CD4-positive, CD25-positive, alpha-beta regulatory T cell (primary cell): ENCODE results near the gene ZNF331. TPM values are rescaled to one million over a fixed set of nuclear protein-coding genes. Genes with fewer than 3 reads are reported as not detected.

Experiments
- ATAC-seq, 2 donors: fragments of 150-1000 bp; cut with Tn5 transposase; one replicate each; pipeline ENCODE4 v1.10.0; 2021; ENCODE audit warnings: low read depth in 2 of 2, moderate number of reproducible peaks in 2 of 2, moderate library complexity in 1 of 2
- DNase-seq, 3 donors: peaks; one replicate each; pipeline versions ENCODE4 v3.0.0 to v3.0.0-alpha.2; 2012 to 2022; ENCODE audit warnings: mixed read lengths in 1 of 3
- H3K27ac ChIP-seq: one replicate; pipeline ENCODE4 v1.7.0; 2013; ENCODE audit warnings: mild to moderate bottlenecking, low read length; ENCODE audit not compliant: insufficient read depth, poor library complexity, severe bottlenecking
- H3K27me3 ChIP-seq: one replicate; pipeline ENCODE4 v1.7.0; 2013; ENCODE audit warnings: low read length; ENCODE audit not compliant: control insufficient read depth, insufficient read depth
- H3K36me3 ChIP-seq: one replicate; pipeline ENCODE4 v1.7.0; 2013; ENCODE audit warnings: mild to moderate bottlenecking, low read length, moderate library complexity; ENCODE audit not compliant: control insufficient read depth, insufficient read depth
- H3K4me1 ChIP-seq: 2 replicates; pipeline ENCODE4 v1.7.0; 2013; ENCODE audit warnings: mild to moderate bottlenecking, low read length; ENCODE audit not compliant: insufficient read depth, control insufficient read depth, poor library complexity, severe bottlenecking
- H3K4me3 ChIP-seq: one replicate; pipeline ENCODE4 v1.7.0; 2013; ENCODE audit warnings: low read depth, mild to moderate bottlenecking, low read length, moderate library complexity
- H3K9me3 ChIP-seq, 2 experiments: 1 replicate in 1 of 2; 2 replicates in 1 of 2; pipeline ENCODE4 v1.7.0; 2013; ENCODE audit warnings: low read length in 2 of 2, mild to moderate bottlenecking in 1 of 2, moderate library complexity in 1 of 2; ENCODE audit not compliant: control insufficient read depth in 2 of 2
- H3K27ac Mint-ChIP-seq, 3 donors: one replicate each; pipeline ENCODE4 v1.8.0; 2020 to 2022; ENCODE audit warnings: mild to moderate bottlenecking in 3 of 3, mixed read lengths in 3 of 3, moderate library complexity in 2 of 3
- H3K27me3 Mint-ChIP-seq: one replicate; pipeline ENCODE4 v1.8.0; 2022; ENCODE audit warnings: mild to moderate bottlenecking, mixed read lengths
- H3K36me3 Mint-ChIP-seq: one replicate; pipeline ENCODE4 v1.8.0; 2020; ENCODE audit warnings: mixed read lengths
- H3K4me1 Mint-ChIP-seq, 4 donors: one replicate each; pipeline ENCODE4 v1.8.0; 2020 to 2022; ENCODE audit warnings: mixed read lengths in 4 of 4, mild to moderate bottlenecking in 1 of 4
- H3K4me3 Mint-ChIP-seq, 4 donors: one replicate each; pipeline ENCODE4 v1.8.0; 2020 to 2022; ENCODE audit warnings: mild to moderate bottlenecking in 4 of 4, mixed read lengths in 4 of 4, moderate library complexity in 3 of 4
- H3K9me3 Mint-ChIP-seq, 7 donors: one replicate each; pipeline ENCODE4 v1.8.0; 2020 to 2022; ENCODE audit warnings: mixed read lengths in 7 of 7, mild to moderate bottlenecking in 3 of 7, moderate library complexity in 2 of 7
- polyA plus RNA-seq, 4 donors: library from polyadenylated mRNA; unstranded; fragments of 300-500 nt; fragmentation: Illumina TruSeq; gene quantifications; one replicate each; pipeline ENCODE4 v1.2.3, GENCODE V29; 2021
- total RNA-seq: library from RNA; stranded (reverse); gene quantifications from one replicate; pipeline ENCODE4 v1.2.3, GENCODE V29; 2022

Gene ZNF331
- total and polyA plus RNA-seq, 5 donors from 2014 or later, result 27.9 to 504 (median 38.8) TPM

DNA sequence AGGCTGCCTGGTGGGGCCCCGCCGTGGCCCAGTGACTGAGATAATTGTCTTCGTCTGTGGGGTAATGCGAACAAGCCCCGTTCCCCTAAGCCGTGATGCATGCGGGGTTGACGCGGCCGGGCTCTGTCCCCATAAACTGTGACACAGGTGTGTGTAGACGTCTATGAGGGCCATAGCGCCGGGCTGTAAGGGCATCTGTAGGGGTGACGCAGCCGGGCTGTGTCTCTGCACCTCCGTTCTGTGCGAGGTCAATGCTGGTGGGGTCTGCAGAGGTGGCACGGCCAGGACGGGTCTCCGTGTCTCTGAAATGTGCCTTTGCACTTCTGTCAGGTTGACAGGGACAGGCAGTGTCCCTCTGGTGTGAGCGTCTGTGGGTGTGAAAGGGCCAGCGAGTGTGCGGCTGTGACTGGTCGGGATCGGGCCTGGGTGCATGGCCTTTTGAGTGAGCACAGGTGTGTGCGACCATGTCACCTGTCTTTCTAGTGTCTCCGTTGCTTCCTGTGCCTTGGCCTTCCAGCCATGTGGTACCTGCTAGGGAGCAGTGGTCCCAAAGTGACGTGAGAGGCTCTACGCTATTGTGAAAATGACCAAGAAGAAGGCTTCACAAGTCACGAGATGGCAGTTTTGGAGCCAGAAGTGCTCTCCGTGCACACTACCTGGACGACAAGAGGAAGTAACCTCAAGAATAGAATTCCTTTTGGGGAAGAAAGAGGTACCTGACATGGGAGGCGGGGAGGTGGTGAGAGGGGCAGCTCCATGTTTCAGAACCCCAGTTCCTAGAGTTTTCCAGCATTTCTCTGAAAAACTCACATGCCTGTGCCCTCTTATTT is 16.4 kb upstream of the ZNF331 start:
- Histone ChIP-seq H3K27ac (peak overlapping the region; percentile 77), H3K4me3 (peak overlapping the region; percentile 81), H3K9me3 (peaks cover 9 to 13% of the 10 kb centered on the region in 2 experiments), H3K27me3 (no peaks in the 10 kb centered on the region), H3K4me1 (peaks cover 18% of the 10 kb centered on the region), H3K36me3 (no peaks in the 10 kb centered on the region)
- peaks cover 29% of the 10 kb centered on the region for H3K36me3 Mint-ChIP-seq
- peak overlapping the region; percentile 78 to 100 (median 98) for H3K27ac Mint-ChIP-seq
- no peak for ATAC-seq
- peaks cover 8% of the 10 kb centered on the region for H3K27me3 Mint-ChIP-seq
- peaks cover 7 to 23% (median 15%) of the 10 kb centered on the region in 4 donors for H3K4me1 Mint-ChIP-seq
- peak overlapping the region; percentile 94 to 99 (median 98) for H3K4me3 Mint-ChIP-seq
- peaks cover 4 to 31% (median 13%) of the 10 kb centered on the region in 7 donors for H3K9me3 Mint-ChIP-seq
- no peak for DNase-seq

DNA sequence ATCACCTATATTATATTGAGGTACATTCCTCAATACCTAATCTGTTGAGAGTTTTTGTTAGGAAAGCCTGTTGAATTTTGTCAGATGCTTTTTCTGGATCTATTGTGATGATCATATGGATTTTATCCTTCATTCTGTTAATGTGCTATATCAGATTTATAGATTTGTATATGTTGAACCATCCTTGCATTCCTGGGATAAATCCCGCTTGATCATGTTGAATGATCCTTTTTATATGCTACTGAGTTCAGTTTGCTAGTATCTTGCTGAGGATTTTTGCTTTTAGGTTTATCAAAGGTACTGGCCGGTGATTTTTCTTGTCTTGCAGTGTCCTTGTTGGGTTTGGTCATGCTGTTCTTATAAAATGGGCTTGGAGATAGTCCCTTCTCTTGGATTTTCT is 12.0 kb upstream of the ZNF331 start:
- Histone ChIP-seq H3K27ac (no peak overlapping the region), H3K9me3 (peaks cover 9 to 13% of the 10 kb centered on the region in 2 experiments), H3K4me1 (peaks cover 11% of the 10 kb centered on the region), H3K4me3 (no peak overlapping the region), H3K27me3 (no peaks in the 10 kb centered on the region), H3K36me3 (peaks cover 3% of the 10 kb centered on the region)
- DNase-seq, result no peak
- Mint-ChIP-seq H3K9me3 (peaks cover 2 to 16% (median 8%) of the 10 kb centered on the region in 7 donors), H3K4me1 (peaks cover 2 to 18% (median 12%) of the 10 kb centered on the region in 4 donors), H3K36me3 (peaks cover 40% of the 10 kb centered on the region), H3K4me3 (no peak overlapping the region), H3K27me3 (peaks cover 2% of the 10 kb centered on the region), H3K27ac (no peak overlapping the region)
- no peak for ATAC-seq

DNA sequence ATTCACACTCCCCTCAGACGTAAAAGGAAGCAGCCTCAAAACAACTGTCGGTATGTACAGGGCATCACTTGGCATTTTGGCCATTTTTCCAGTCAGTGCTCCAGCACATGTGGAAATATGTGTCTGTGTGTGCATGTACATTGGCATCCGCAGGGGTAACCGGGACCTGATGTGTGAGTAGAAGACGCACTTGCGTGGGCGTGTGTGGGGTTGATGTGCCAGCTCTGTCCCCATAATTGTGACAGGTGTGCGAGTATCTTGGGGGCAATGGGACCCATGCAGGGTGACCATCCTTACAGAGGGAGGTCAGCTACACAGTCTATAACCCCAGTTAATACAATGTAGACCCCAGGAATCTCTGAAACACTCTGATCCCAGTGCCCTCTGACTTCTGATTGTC is 7.3 kb upstream of the ZNF331 start:
- Histone ChIP-seq H3K27ac (no peak overlapping the region), H3K27me3 (no peaks in the 10 kb centered on the region), H3K4me1 (no peaks in the 10 kb centered on the region), H3K36me3 (peaks cover 3% of the 10 kb centered on the region), H3K9me3 (peaks cover 6 to 9% of the 10 kb centered on the region in 2 experiments), H3K4me3 (no peak overlapping the region)
- no peak for ATAC-seq
- peaks cover 31% of the 10 kb centered on the region for H3K36me3 Mint-ChIP-seq
- DNase-seq, result no peak
- H3K27me3 Mint-ChIP-seq, result no peaks in the 10 kb centered on the region
- no peaks in the 10 kb centered on the region for H3K4me1 Mint-ChIP-seq
- H3K9me3 Mint-ChIP-seq, result peaks cover 4 to 20% (median 10%) of the 10 kb centered on the region in 7 donors
- H3K27ac Mint-ChIP-seq, result no peak overlapping the region
- H3K4me3 Mint-ChIP-seq, result no peak overlapping the region

DNA sequence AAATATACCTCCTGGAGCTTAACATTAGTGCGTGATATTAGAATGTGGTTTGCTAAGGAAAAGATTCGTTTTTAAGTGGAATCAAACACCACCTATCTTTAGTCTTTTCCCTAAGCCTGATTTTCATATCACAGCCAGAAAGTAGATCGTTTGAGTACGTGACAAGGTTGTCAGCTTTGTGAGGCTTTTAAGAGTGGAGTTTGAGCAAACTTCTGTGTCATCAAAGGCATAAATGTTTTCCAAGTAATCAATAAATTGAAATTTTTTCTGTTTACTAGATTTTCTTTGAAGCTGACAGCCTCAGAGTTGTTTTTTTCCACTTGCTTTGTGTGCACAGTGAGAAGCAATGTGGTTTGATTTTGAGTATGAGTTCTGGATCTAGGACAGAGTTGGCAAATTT is 6.5 kb upstream of the ZNF331 start:
- DNase-seq (no peak), ATAC-seq (no peak)
- no peak overlapping the region for H3K27ac ChIP-seq
- H3K9me3 ChIP-seq, result peaks cover 0 to 1% of the 10 kb centered on the region in 2 experiments
- H3K4me3 ChIP-seq, result no peak overlapping the region
- Mint-ChIP-seq H3K9me3 (peaks cover 0 to 20% (median 4%) of the 10 kb centered on the region in 7 donors), H3K27me3 (no peaks in the 10 kb centered on the region), H3K4me3 (no peak overlapping the region), H3K36me3 (peaks cover 28% of the 10 kb centered on the region), H3K27ac (no peak overlapping the region), H3K4me1 (peaks cover 0 to 3% (median 0%) of the 10 kb centered on the region in 4 donors)
- peaks cover 3% of the 10 kb centered on the region for H3K36me3 ChIP-seq
- H3K4me1 ChIP-seq, result no peaks in the 10 kb centered on the region
- no peaks in the 10 kb centered on the region for H3K27me3 ChIP-seq

DNA sequence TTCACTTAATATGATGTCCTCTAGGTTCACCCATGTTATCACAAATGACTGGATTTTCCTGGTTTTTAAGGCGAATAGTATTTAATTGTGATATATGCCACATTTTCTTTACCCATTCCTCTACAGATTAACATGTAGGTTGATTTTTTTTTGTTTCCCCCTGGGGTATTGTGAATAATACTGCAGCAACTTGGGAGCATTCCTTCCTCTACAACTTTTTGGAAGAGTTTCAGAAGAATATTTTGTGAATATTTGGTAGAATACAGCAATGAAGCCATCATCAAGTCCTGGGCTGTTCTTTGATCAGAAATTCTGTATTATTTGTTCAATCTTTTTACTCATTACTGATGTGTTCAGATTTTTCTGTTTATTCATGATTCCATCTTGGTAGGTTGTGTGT is 5.6 kb upstream of the ZNF331 start:
- Histone ChIP-seq H3K4me1 (peaks cover 3% of the 10 kb centered on the region), H3K4me3 (no peak overlapping the region), H3K27ac (no peak overlapping the region), H3K9me3 (peaks cover 0 to 2% of the 10 kb centered on the region in 2 experiments), H3K36me3 (peaks cover 2% of the 10 kb centered on the region), H3K27me3 (no peaks in the 10 kb centered on the region)
- H3K4me3 Mint-ChIP-seq, result no peak overlapping the region
- no peak overlapping the region for H3K27ac Mint-ChIP-seq
- DNase-seq, result no peak
- H3K27me3 Mint-ChIP-seq, result no peaks in the 10 kb centered on the region
- peaks cover 0 to 20% (median 3%) of the 10 kb centered on the region in 7 donors for H3K9me3 Mint-ChIP-seq
- ATAC-seq, result no peak
- H3K4me1 Mint-ChIP-seq, result peaks cover 0 to 5% (median 2%) of the 10 kb centered on the region in 4 donors
- peaks cover 26% of the 10 kb centered on the region for H3K36me3 Mint-ChIP-seq

DNA sequence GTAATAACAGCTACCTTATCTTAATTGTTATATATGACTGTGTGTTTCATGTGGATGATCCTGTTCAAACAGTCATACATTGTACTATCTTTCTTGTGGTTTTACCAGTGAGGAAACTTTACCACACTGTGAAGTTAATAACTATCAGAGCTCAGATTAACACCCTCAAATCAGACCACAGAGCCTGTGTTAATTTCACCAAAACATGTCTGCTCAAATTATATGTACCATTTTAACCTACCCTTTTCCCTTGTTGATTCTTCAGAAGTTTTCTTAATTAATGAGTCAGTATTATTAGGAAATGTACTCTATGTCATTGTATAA is 1.8 kb upstream of the ZNF331 start:
- ATAC-seq, result no peak
- Histone ChIP-seq H3K27ac (no peak overlapping the region), H3K4me1 (peaks cover 9% of the 10 kb centered on the region), H3K36me3 (peaks cover 9% of the 10 kb centered on the region), H3K27me3 (no peaks in the 10 kb centered on the region), H3K9me3 (peaks cover 0 to 2% of the 10 kb centered on the region in 2 experiments), H3K4me3 (no peak overlapping the region)
- peaks cover 0 to 20% (median 3%) of the 10 kb centered on the region in 7 donors for H3K9me3 Mint-ChIP-seq
- peaks cover 5 to 28% (median 9%) of the 10 kb centered on the region in 4 donors for H3K4me1 Mint-ChIP-seq
- peaks cover 6% of the 10 kb centered on the region for H3K27me3 Mint-ChIP-seq
- H3K4me3 Mint-ChIP-seq, result peak overlapping the region in 2 of 4 donors; percentile 29 to 63
- H3K27ac Mint-ChIP-seq, result peak overlapping the region in 2 of 3 donors; percentile 36 to 99
- peaks cover 36% of the 10 kb centered on the region for H3K36me3 Mint-ChIP-seq
- no peak for DNase-seq

DNA sequence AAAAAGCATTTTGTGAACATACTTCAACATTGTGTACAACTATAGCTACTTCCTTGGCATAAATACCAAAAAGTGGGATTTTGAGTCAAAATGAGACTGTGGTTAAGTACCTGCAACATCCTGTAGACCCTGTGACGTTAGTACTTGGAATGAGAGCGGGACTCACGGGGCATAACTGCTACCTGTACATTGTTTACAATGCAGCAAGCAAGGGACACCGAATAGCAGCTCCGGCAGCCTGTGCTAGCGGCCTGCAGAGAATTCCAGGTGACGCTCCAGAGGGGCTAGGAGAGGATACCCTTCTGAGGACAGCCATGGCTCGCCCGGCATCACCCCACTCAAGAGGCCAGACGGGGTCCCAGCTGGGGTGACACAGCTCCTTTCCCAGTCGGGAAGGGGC is 824 bp upstream of the ZNF331 start:
- peaks cover 9% of the 10 kb centered on the region for H3K4me1 ChIP-seq
- H3K4me3 Mint-ChIP-seq, result peak overlapping the region; percentile 91 to 98 (median 92)
- H3K27ac Mint-ChIP-seq, result peak overlapping the region; percentile 93 to 100 (median 99)
- DNase-seq (peak in 1 of 3 donors; percentile 41), ATAC-seq (no peak)
- H3K4me3 ChIP-seq, result peak overlapping the region; percentile 68
- peaks cover 6% of the 10 kb centered on the region for H3K27me3 Mint-ChIP-seq
- peaks cover 6 to 36% (median 12%) of the 10 kb centered on the region in 4 donors for H3K4me1 Mint-ChIP-seq
- H3K36me3 Mint-ChIP-seq, result peaks cover 40% of the 10 kb centered on the region
- H3K9me3 ChIP-seq, result peaks cover 0 to 2% of the 10 kb centered on the region in 2 experiments
- peak overlapping the region; percentile 97 for H3K27ac ChIP-seq
- no peaks in the 10 kb centered on the region for H3K27me3 ChIP-seq
- H3K9me3 Mint-ChIP-seq, result peaks cover 0 to 17% (median 2%) of the 10 kb centered on the region in 7 donors
- peaks cover 12% of the 10 kb centered on the region for H3K36me3 ChIP-seq
